HEK293 (cell line): ENCODE results near the gene CSNK1E.
A peak's percentile ranks its signal among the peaks of the same experiment; 100 is the strongest.

Experiments
- BCL11A ChIP-seq: fragments of 450-650 bp; formaldehyde crosslinking; IDR thresholded peaks from 2 replicates; pipeline ENCODE4 v1.5.1; 2016; ENCODE audit warnings: low read depth, missing biosample characterization, missing genetic modification characterization
- GFI1B ChIP-seq: fragments of 450-650 bp; formaldehyde crosslinking; IDR thresholded peaks from 2 replicates; pipeline ENCODE4 v1.5.1; 2016; ENCODE audit warnings: missing biosample characterization, missing genetic modification characterization
- HOXC10 ChIP-seq: sonication (generic); formaldehyde crosslinking; IDR thresholded peaks from 2 replicates; pipeline ENCODE4 v1.8.1; 2023; ENCODE audit warnings: mild to moderate bottlenecking, missing genetic modification reagents
- KLF16 ChIP-seq: fragments of 450-650 bp; formaldehyde crosslinking; IDR thresholded peaks from 2 replicates; pipeline ENCODE4 v1.5.1; 2017; ENCODE audit warnings: missing biosample characterization, missing genetic modification characterization
- KLF8 ChIP-seq: fragments of 450-650 bp; formaldehyde crosslinking; IDR thresholded peaks from 2 replicates; pipeline ENCODE4 v1.5.1; 2016; ENCODE audit warnings: missing biosample characterization, missing genetic modification characterization
- PRDM4 ChIP-seq: fragments of 450-650 bp; formaldehyde crosslinking; IDR thresholded peaks from 2 replicates; pipeline ENCODE4 v1.5.1; 2017; ENCODE audit warnings: missing biosample characterization, missing genetic modification characterization
- SP2 ChIP-seq: fragments of 450-650 bp; formaldehyde crosslinking; IDR thresholded peaks from 2 replicates; pipeline ENCODE4 v1.5.1; 2016; ENCODE audit warnings: missing biosample characterization, missing genetic modification characterization
- SP7 ChIP-seq: fragments of 450-650 bp; formaldehyde crosslinking; IDR thresholded peaks from 2 replicates; pipeline ENCODE4 v1.5.1; 2016; ENCODE audit warnings: missing biosample characterization, missing genetic modification characterization
- WT1 ChIP-seq: fragments of 450-650 bp; formaldehyde crosslinking; IDR thresholded peaks from 2 replicates; pipeline ENCODE4 v1.5.1; 2016; ENCODE audit warnings: missing biosample characterization, missing genetic modification characterization
- ZBTB44 ChIP-seq: fragments of 450-650 bp; IDR thresholded peaks from 2 replicates; pipeline ENCODE4 v1.5.1; 2018; ENCODE audit warnings: missing biosample characterization, mild to moderate bottlenecking, missing genetic modification characterization
- ZFHX2 ChIP-seq: fragments of 450-650 bp; formaldehyde crosslinking; conservative IDR thresholded peaks from 2 replicates; pipeline ENCODE4 v1.5.1; 2016; ENCODE audit warnings: missing biosample characterization, missing genetic modification characterization
- ZFP37 ChIP-seq: fragments of 450-650 bp; formaldehyde crosslinking; IDR thresholded peaks from 2 replicates; pipeline ENCODE4 v1.5.1; 2016; ENCODE audit warnings: missing biosample characterization, missing genetic modification characterization
- ZFP69B ChIP-seq: fragments of 450-650 bp; formaldehyde crosslinking; IDR thresholded peaks from 2 replicates; pipeline ENCODE4 v1.5.1; 2016; ENCODE audit warnings: missing biosample characterization, missing genetic modification characterization
- ZNF133 ChIP-seq: fragments of 450-650 bp; formaldehyde crosslinking; IDR thresholded peaks from 2 replicates; pipeline ENCODE4 v1.5.1; 2016; ENCODE audit warnings: missing biosample characterization, missing genetic modification characterization
- ZNF155 ChIP-seq: fragments of 450-650 bp; formaldehyde crosslinking; IDR thresholded peaks from 2 replicates; pipeline ENCODE4 v1.5.1; 2016; ENCODE audit warnings: missing biosample characterization, missing genetic modification characterization
- ZNF280D ChIP-seq: fragments of 450-650 bp; formaldehyde crosslinking; IDR thresholded peaks from 2 replicates; pipeline ENCODE4 v1.5.1; 2016; ENCODE audit warnings: missing biosample characterization, missing genetic modification characterization
- ZNF473 ChIP-seq: fragments of 450-650 bp; formaldehyde crosslinking; IDR thresholded peaks from 2 replicates; pipeline ENCODE4 v1.5.1; 2017; ENCODE audit warnings: missing biosample characterization, missing genetic modification characterization
- ZNF514 ChIP-seq: fragments of 450-650 bp; formaldehyde crosslinking; IDR thresholded peaks from 2 replicates; pipeline ENCODE4 v1.5.1; 2016; ENCODE audit warnings: missing biosample characterization, missing genetic modification characterization
- ZNF518A ChIP-seq: fragments of 450-650 bp; formaldehyde crosslinking; conservative IDR thresholded peaks from 2 replicates; pipeline ENCODE4 v1.5.1; 2016; ENCODE audit warnings: low read depth, missing biosample characterization, missing genetic modification characterization
- ZNF530 ChIP-seq: fragments of 450-650 bp; formaldehyde crosslinking; IDR thresholded peaks from 2 replicates; pipeline ENCODE4 v1.5.1; 2016; ENCODE audit warnings: low read depth, missing biosample characterization, missing genetic modification characterization
- ZNF600 ChIP-seq: fragments of 450-650 bp; formaldehyde crosslinking; IDR thresholded peaks from 2 replicates; pipeline ENCODE4 v1.5.1; 2016; ENCODE audit warnings: missing biosample characterization, missing genetic modification characterization
- ZNF626 ChIP-seq: fragments of 450-650 bp; sonication (Bioruptor Pico); formaldehyde crosslinking; IDR thresholded peaks from 2 replicates; pipeline ENCODE4 v1.5.1; 2018; ENCODE audit warnings: missing biosample characterization, missing genetic modification characterization, inconsistent platforms
- ZNF629 ChIP-seq: fragments of 450-650 bp; formaldehyde crosslinking; IDR thresholded peaks from 2 replicates; pipeline ENCODE4 v1.5.1; 2017; ENCODE audit warnings: missing biosample characterization, missing genetic modification characterization
- ZNF658 ChIP-seq: fragments of 450-650 bp; formaldehyde crosslinking; IDR thresholded peaks from 2 replicates; pipeline ENCODE4; 2016; ENCODE audit warnings: missing biosample characterization, missing genetic modification characterization
- ZNF664 ChIP-seq: fragments of 450-650 bp; formaldehyde crosslinking; IDR thresholded peaks from 2 replicates; pipeline ENCODE4 v1.5.1; 2016; ENCODE audit warnings: missing biosample characterization, missing genetic modification characterization
- ZNF677 ChIP-seq: fragments of 450-650 bp; IDR thresholded peaks from 2 replicates; pipeline ENCODE4 v1.5.0; 2018; ENCODE audit warnings: missing biosample characterization, mild to moderate bottlenecking, missing genetic modification characterization, moderate library complexity
- ZSCAN18 ChIP-seq: fragments of 450-650 bp; formaldehyde crosslinking; IDR thresholded peaks from 2 replicates; pipeline ENCODE4 v1.5.1; 2016; ENCODE audit warnings: missing biosample characterization, missing genetic modification characterization
- ZSCAN23 ChIP-seq: fragments of 450-650 bp; formaldehyde crosslinking; IDR thresholded peaks from 2 replicates; pipeline ENCODE4 v1.5.1; 2016; ENCODE audit warnings: missing biosample characterization, missing genetic modification characterization

CSNK1E gene

GRCh38 chr22:38317995-38318715, 922 bp upstream of the CSNK1E start (continued):
- TF ChIP-seq ZNF518A (tag by site-specific recombination) (0 out of 2 replicates have a peak, but pooled peaks have one; percentile 6), ZBTB44 (tag by site-specific recombination) (peak; percentile 82), ZFP37 (no peak), SP2 (tag by site-specific recombination) (peak; percentile 56), ZNF658 (no peak), ZNF280D (tag by site-specific recombination) (no peak), ZNF600 (tag by site-specific recombination) (no peak; the same call in 1 of the 2 replicates), HOXC10 (CRISPR knock-in tag) (no peak), ZFP69B (tag by site-specific recombination) (peak; percentile 74; the same call in 1 of the 2 replicates), ZNF664 (no peak), ZNF514 (tag by site-specific recombination) (no peak), ZNF626 (tag by site-specific recombination) (no peak), ZNF629 (tag by site-specific recombination) (peak; percentile 82), KLF8 (tag by site-specific recombination) (peak; percentile 48; the same call in 1 of the 2 replicates), ZNF473 (tag by site-specific recombination) (no peak), ZNF133 (tag by site-specific recombination) (no peak), ZSCAN23 (tag by site-specific recombination) (no peak), ZFHX2 (tag by site-specific recombination) (no peak), KLF16 (tag by site-specific recombination) (peak; percentile 22; the same call in 1 of the 2 replicates), ZNF155 (tag by site-specific recombination) (no peak), PRDM4 (tag by site-specific recombination) (no peak), ZNF530 (tag by site-specific recombination) (no peak), ZNF677 (tag by site-specific recombination) (no peak), GFI1B (tag by site-specific recombination) (no peak), WT1 (peak; percentile 94), ZSCAN18 (tag by site-specific recombination) (no peak), SP7 (tag by site-specific recombination) (peak; percentile 97), BCL11A (tag by site-specific recombination) (no peak; the same call in 1 of the 2 replicates)
